Prostate gland (tissue), 2 donors: ENCODE results near the gene APOL4.

Experiments
- POLR2A ChIP-seq: fragments of 450-650 bp; IDR thresholded peaks from one replicate; pipeline ENCODE4 v1.6.1; 2016; ENCODE audit warnings: antibody characterized with exemption, mild to moderate bottlenecking
- TF ChIP-seq, protein P1 (sequence below), 4 experiments: fragments of 200-600 bp in 2 of 4; fragments of 450-650 bp in 2 of 4; sonication (generic) in 2 of 4; IDR thresholded peaks; 1 replicate in 3 of 4; 2 replicates in 1 of 4; pipeline ENCODE4 v1.5.1; 2016 to 2019; ENCODE audit warnings: antibody characterized with exemption in 4 of 4, mild to moderate bottlenecking in 2 of 4, moderate library complexity in 2 of 4

DNA sequence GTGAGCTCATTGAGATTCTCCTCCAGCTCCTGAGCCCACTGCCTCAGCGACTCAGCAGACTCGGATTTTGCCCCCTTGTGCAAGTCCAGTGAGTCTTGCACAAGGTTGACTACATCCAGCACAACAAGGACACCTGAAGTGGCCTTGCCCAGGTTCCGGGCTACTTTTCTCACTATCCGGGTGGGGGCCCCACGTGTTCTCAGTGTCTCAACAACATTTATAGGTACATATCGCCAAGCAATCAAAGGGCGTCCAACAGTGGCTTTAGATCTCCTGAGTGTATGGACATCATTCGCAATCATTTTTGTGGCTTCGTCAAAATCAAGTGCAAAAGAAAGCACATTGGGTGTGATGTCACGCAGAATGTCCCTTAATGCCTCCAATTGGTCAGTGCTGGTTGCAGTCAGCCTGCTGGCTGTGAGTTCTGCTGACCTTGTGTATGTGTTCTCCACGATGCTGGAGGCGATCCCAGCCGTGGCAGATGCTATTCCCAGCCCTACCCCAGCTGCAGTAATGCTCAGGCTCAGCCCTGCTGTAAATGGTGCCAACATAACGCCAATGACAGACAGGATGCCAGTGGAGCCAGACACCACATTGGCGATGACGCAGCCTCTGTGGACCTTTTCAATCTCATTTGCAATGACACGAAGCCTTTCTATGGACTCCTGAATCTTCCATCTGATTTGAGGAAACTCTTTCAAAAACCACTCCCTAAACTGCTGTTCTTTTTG is 10.3 kb downstream of the APOL4 start:
- TF ChIP-seq, protein P1, sequence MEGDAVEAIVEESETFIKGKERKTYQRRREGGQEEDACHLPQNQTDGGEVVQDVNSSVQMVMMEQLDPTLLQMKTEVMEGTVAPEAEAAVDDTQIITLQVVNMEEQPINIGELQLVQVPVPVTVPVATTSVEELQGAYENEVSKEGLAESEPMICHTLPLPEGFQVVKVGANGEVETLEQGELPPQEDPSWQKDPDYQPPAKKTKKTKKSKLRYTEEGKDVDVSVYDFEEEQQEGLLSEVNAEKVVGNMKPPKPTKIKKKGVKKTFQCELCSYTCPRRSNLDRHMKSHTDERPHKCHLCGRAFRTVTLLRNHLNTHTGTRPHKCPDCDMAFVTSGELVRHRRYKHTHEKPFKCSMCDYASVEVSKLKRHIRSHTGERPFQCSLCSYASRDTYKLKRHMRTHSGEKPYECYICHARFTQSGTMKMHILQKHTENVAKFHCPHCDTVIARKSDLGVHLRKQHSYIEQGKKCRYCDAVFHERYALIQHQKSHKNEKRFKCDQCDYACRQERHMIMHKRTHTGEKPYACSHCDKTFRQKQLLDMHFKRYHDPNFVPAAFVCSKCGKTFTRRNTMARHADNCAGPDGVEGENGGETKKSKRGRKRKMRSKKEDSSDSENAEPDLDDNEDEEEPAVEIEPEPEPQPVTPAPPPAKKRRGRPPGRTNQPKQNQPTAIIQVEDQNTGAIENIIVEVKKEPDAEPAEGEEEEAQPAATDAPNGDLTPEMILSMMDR (IDR thresholded peaks at IDR 0.05): no peak
- no peak for TF ChIP-seq POLR2A
